LHCN-M2 (cell line): ENCODE measurements around the gene SLC30A1. TPM values are rescaled to one million over a fixed set of nuclear protein-coding genes. Genes with fewer than 3 reads are reported as not detected.

Experiments
- DNase-seq: peaks from one replicate; pipeline ENCODE4 v3.0.0-alpha.2; 2012; ENCODE audit warnings: low read depth
- total RNA-seq: library from RNA; depleted of rRNA; stranded (reverse); fragments of >200 nt; gene quantifications from 2 replicates; pipeline ENCODE4 v1.2.3, GENCODE V29; 2014

Gene SLC30A1
- total RNA-seq, 1 experiment from 2014 or later: 17.0 TPM

DNA sequence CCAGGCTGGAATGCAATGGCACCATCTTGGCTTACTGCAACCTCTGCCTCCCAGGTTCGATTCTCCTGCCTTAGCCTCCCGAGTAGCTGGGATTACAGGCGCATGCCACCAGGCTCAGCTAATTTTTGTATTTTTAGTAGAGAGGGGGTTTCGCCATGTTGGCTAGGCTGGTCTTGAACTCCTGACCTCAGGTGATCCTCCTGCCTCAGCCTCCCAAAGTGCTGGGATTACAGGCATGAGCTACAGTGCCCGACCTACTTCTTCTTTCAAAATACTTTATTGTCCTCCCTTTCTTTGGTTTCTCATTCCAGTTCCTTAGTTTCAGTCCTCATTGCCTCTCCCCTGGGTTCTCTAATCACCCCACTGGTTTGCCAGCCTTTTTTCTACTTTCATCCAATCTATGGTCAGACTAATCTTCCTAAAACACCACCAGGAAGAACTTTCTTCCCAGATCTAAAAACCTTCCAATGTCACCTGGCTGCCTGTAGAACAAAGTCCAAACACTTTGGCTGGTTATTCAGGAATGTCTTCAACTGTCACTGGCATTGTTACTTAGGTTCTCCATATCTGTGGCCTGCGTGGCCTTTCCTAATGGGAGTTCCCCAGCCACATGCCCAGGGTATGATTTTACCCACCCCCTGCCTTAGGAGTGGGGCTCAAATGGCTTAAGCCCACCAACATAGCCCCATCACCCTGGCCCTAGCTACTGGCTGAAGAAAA is 29.0 kb upstream of the SLC30A1 start:
- no peak for DNase-seq

- DNase-seq: no peak
Measured at GRCh38 chr1:211606914-211607753, 28.2 kb upstream of the SLC30A1 start.

DNA sequence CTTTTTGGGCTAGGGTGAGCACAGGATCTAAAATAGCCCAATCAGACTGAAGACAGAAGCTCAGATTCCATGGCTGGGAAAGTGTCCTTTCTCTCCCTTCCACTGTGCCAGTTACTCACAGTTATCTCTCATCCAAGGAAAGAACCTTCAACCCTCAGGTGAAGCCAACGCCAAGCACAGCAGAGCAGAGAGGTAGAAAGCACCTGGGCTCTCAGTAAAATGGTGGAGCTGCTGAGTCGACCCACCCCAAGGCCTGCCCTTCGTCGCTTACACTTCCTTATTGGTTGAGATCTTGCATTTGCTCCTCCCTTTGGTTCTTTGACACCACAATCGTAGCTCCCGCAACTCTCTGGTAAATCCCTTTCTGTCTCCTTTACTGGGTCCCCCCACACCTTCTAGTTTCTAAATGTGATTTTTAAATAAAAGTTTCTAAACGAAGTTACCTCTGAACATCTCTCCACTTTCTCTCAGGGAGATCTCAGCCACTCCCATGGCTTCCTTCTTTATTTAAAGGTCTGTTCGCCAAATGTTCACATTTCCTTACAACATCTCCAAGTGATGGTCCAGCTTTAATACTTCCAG is 27.5 kb upstream of the SLC30A1 start:
- DNase-seq: no peak

DNA sequence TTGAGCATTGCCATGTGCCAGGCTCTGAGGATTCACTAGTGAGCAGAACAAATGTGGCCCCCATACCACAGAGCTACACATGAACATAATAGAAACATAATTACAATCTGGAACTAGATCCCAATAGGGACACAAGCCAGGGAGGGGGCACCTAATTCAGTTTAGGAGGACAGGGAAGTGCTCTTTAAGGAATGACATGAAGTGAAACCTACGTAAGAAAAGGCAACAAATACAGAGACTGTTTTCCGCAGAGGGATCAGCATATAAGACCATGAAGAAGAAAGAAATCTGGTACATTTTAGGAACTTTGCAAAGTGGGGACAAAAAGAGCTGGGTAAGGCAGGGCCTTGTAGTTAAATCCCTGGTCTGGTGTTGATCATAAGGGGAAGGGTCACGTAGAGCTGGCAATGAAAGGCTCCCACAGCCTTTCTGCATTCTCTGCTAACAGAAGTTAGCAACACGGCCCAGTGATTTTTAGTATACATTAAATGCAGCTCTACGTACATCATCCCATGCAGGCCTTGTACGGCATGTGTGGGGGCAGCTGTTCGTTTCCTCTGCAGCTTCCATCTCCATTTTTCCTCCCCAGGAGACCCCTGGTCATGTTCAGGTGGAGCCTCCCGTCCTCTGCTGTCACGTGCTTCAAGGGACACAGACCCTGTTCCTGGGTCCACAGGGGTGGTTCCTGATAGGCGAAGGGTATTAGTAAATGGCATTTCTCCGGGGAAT is 26.8 kb upstream of the SLC30A1 start:
- DNase-seq: no peak

GRCh38 chr1:211605034-211605433 is 26.1 kb upstream of the SLC30A1 start:
- DNase-seq: no peak

DNA sequence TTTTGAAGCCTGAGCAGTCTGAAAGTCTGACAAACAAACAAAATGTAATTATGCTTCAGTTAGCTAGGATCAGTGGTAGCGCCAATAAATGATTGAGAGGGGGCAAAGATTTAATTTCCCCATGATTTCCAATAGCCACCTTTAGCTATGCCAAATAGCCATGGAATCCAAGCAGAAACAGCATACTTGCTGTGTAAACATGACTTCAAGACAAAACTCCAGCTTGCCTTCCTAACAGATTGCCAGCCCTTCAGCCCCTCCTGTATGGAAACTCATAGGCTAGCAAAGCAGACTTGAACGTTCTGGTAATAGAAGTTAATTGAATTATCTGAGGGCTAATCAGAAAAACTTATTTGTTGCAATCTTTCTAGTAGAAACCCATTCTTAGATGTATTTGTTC is 25.6 kb upstream of the SLC30A1 start:
- no peak for DNase-seq

- no peak for DNase-seq
Measured at GRCh38 chr1:211603713-211604112, 24.8 kb upstream of the SLC30A1 start.

GRCh38 chr1:211603191-211603701 is 24.3 kb upstream of the SLC30A1 start:
- DNase-seq: peak; percentile 34

DNA sequence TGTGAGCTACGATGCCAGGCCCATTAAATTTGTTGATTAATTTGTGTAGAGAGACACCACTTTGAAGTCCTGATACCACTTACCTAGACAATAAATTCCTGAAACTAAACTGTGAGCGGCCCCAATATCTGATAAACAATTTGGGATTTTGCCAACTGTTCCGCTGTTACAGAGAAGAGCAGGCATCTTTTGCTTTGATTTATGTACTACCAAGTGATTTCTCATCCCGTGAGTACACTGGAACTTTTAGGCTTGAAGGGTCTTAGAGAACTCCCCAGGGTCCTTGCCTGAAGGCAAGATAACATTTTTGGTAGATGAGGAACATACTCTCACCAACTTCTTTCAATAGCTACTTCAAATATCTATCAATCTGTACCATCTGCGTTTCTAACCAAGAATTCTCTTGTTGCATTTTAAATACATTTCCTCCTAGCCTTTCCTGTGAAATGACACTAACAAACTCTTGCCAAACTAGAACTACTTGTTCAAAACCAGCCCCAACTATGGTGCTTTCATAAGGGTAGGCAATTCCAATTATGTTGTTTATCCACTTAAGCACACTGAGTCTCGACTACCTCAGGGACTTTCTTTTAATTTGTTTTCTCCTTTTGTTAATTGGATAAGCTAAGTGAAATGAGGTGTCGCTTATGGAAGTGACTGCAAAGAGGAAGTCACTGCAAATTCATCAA is 23.2 kb upstream of the SLC30A1 start:
- no peak for DNase-seq

- no peak for DNase-seq
Measured at GRCh38 chr1:211601159-211601558, 22.2 kb upstream of the SLC30A1 start.

- no peak for DNase-seq
Measured at GRCh38 chr1:211599250-211599649, 20.3 kb upstream of the SLC30A1 start.

DNA sequence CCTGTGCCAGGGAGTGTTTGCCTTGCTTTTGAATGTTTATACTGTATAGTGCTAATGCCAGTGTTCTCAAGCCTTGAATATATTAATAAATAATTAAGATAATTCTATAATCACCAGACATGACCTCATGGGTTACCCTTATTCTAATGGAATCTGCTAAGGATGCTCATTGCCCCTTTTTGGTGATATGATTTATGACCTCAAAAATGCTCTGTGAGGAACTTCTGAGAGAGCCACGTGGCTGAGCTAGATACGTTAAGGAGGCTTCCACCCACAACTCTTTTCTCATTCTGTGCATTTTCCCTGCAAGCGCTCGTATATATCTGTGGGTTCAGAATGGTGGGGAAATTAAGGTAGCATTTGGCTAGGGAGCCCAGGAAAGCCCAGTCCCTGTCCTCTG is 19.6 kb upstream of the SLC30A1 start:
- no peak for DNase-seq

DNA sequence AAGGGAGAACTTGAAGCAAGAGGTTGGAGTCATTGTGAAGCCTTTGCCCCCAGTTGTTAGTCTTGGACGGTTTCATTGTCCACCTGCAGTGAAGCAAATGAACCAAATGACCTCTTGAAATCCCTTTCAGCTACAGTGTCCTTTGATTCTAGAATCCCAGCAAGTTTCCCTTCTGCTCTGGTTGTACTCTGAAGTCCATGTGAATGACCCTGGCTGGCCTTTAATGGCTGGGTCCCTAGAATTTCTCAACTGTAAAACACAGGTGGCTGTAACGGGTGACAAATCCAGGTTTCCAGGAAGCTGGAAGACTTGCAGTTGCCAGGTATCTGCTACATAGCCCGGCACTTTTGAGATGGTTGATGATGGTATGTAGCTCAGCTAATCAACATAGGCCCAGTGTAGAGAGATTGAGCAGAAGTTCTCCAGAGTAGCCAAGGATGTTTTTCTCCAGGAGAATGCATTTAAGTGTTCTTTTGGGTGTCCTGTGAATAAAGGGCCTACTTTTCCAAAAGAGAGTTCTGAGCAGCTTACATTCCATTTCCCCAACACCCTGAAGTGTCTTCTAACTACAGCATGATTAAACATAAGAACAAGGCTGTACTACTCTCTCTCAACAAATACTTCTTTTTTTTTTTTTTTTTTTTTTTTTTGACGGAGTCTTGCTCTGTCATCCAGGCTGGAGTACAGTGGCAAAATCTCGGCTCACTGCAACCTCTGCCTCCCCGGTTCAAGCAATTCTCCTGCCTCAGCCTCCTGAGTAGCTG is 17.6 kb upstream of the SLC30A1 start:
- DNase-seq: no peak

GRCh38 chr1:211595419-211595818 is 16.5 kb upstream of the SLC30A1 start:
- DNase-seq: no peak

DNA sequence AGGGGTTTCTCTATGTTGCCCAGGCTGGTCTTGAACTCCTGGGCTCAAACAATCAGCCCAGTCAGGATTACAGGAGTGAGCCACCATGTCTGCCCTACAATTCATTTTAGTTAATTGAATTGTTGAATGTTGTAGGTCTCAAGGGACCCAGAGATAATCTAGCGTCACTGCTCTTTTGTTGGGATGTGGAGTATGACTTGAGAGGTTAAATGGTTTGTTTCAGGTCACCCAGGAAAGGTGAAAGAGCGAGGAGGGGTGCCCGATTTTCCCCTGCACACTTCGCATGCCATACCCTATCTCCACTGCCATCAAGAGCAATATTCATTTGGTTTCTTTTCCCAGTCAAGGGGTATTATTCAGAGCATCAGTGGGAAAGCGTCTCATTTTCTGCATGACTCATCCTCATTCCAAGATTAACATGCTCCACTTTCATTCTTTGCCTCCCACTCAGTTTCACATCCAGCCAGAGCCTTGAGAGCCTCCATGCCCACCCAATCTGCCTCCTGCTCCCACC is 13.1 kb upstream of the SLC30A1 start:
- DNase-seq: peak; percentile 82

- DNase-seq: peak; percentile 71
Measured at GRCh38 chr1:211589782-211590721, 11.1 kb upstream of the SLC30A1 start.

GRCh38 chr1:211588711-211589110 is 9.8 kb upstream of the SLC30A1 start:
- DNase-seq: no peak

DNA sequence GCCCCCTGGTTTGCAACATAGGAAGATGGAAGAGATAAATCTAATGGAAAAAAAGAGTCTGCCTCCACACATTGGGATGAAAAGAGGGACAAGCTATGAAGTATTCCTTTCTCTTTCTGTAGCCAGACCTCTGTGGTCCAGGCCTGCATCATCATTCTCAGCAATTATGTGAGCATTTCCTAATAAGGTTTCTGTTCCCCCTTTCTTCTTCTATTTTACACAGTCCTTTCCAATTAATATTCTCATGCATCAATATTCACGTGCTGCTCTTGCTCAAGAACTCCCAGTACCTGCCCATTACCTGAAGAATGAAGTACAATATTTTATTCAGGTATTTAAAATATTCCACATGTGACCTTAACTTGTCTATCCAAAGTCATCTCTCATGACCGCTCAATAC is 8.2 kb upstream of the SLC30A1 start:
- no peak for DNase-seq

DNA sequence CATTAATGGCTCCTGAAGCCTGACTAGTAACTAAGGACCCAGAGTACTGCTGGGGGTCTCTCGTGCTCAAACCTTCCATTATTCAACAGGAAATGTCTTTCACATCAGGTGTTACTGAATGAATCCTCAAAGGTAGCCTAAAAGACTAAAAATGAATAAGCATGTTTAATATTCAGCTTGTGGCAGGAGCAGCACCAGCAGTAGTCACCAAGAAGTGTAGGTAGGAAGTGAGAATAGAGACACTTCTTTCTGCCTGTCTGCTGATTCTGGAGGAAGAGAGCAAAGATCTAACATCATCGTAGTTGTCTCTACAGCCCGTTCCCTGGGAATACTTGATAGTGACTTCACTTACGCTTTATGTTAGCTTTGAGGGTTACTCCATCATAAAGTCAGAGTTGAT is 7.6 kb upstream of the SLC30A1 start:
- no peak for DNase-seq
